ENCODE data around the gene TRAF2. TPM values are rescaled to one million over a fixed set of nuclear protein-coding genes. Genes with fewer than 3 reads are reported as not detected.

TRAF2 gene
- total and polyA plus RNA-seq, 8 donors: 5.5 to 248 (median 11.7) TPM

DNA sequence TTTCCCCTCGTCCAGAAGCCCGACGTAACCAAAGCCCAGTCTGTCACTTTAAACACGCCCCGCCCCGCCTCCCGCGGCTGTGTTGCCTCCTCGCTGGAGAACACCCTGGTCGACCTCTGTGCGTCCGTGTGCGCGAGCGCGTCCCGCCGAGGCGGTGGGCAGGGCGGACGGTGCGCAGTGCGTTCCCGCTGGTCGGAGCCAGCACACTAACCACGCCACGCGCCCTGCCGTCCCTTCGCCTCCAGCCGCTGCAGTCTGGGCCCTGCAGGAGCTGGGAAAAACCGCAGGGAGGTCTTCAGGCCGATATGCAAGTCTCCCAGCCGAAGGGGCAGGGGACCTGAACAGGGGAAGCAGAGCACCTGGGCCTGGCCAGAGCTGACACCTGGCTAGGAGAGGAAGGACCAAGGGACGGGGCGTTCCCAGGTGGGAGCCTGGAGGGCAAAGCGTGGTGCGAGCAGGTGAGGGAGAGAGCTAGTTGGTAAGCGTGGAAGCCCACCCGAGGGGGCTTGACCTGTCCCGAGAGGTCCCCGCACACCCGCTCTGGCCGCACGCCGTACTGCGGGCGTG, 38.4 kb upstream of the TRAF2 start:
- Histone ChIP-seq H3K4me1 (peaks cover 49 to 83% (median 82%) of the 10 kb centered on the region in 4 donors), H3K4me3 (peak overlapping the region; percentile 55 to 85 (median 61)), H3K27ac (peak overlapping the region; percentile 85 to 99 (median 92)), H3K9me3 (no peaks in the 10 kb centered on the region), H3K27me3 (peaks cover 12 to 56% (median 41%) of the 10 kb centered on the region in 3 donors), H3K36me3 (peaks cover 8 to 12% (median 10%) of the 10 kb centered on the region in 4 donors)
- TF ChIP-seq, protein P1, sequence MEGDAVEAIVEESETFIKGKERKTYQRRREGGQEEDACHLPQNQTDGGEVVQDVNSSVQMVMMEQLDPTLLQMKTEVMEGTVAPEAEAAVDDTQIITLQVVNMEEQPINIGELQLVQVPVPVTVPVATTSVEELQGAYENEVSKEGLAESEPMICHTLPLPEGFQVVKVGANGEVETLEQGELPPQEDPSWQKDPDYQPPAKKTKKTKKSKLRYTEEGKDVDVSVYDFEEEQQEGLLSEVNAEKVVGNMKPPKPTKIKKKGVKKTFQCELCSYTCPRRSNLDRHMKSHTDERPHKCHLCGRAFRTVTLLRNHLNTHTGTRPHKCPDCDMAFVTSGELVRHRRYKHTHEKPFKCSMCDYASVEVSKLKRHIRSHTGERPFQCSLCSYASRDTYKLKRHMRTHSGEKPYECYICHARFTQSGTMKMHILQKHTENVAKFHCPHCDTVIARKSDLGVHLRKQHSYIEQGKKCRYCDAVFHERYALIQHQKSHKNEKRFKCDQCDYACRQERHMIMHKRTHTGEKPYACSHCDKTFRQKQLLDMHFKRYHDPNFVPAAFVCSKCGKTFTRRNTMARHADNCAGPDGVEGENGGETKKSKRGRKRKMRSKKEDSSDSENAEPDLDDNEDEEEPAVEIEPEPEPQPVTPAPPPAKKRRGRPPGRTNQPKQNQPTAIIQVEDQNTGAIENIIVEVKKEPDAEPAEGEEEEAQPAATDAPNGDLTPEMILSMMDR (IDR thresholded peaks at IDR 0.05): no peak
- TF ChIP-seq EP300 (IDR thresholded peaks at IDR 0.05) (no peak), POLR2A (IDR thresholded peaks at IDR 0.05) (no peak), POLR2AphosphoS5 (IDR thresholded peaks at IDR 0.05) (peak; percentile 13 to 93 (median 92))
- WGBS, 5 donors: 0 to 2% (median 1%) methylated on average over 38 to 48 of the region's 48 CpGs
- intact Hi-C loops (cut with DNase I; ENCODE audit: low total_unique reads): no loop called here
- DNase-seq: peak; percentile 91 to 93

DNA sequence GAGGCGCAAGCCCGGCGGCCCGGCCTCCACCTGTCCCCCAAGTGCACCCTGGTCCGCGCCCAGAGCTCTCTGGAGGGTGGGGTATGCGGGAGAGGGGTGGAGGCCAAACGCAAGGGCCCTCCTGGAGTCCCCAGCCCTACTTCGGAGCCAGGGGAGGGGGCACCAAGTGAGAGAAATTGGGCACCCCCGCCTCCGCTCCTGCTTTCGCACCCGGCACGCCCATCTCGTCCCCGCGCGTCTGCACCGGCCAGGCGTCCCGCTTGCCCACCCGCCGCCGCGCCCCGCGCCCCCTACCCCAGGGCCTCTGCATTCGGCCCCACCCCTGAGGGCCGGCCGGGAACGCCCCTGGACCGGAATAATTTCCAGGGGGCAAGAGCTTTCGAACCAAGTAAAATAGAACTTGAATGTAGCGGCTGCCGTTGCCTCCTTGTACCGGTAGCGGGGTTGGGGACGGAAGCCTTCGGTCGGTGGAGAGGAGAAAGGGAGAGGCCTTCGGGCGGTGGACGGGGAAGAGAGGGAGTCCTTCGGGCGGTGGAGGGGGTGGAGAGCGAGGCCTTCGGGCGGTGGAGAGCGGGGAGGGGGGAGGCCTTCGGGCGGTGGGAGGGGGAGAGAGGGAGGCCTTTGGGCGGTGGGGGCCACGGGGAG, 37.8 kb upstream of the TRAF2 start:
- 0 to 10% (median 0%) methylated on average over 29 to 49 of the region's 53 CpGs for WGBS, 5 donors
- Histone ChIP-seq H3K27ac (peak overlapping the region; percentile 85 to 99 (median 92)), H3K27me3 (peaks cover 12 to 50% (median 37%) of the 10 kb centered on the region in 3 donors), H3K9me3 (no peaks in the 10 kb centered on the region), H3K4me1 (peaks cover 43 to 77% (median 76%) of the 10 kb centered on the region in 4 donors), H3K36me3 (peaks cover 8 to 12% (median 10%) of the 10 kb centered on the region in 4 donors), H3K4me3 (peak overlapping the region; percentile 55 to 85 (median 61))
- TF ChIP-seq, protein P1 (IDR thresholded peaks at IDR 0.05): no peak
- TF ChIP-seq POLR2A (IDR thresholded peaks at IDR 0.05) (no peak), POLR2AphosphoS5 (IDR thresholded peaks at IDR 0.05) (no peak), EP300 (IDR thresholded peaks at IDR 0.05) (no peak)
- DNase-seq: peak; percentile 44 to 71
- intact Hi-C loops (cut with DNase I; ENCODE audit: low total_unique reads): no loop called here

DNA sequence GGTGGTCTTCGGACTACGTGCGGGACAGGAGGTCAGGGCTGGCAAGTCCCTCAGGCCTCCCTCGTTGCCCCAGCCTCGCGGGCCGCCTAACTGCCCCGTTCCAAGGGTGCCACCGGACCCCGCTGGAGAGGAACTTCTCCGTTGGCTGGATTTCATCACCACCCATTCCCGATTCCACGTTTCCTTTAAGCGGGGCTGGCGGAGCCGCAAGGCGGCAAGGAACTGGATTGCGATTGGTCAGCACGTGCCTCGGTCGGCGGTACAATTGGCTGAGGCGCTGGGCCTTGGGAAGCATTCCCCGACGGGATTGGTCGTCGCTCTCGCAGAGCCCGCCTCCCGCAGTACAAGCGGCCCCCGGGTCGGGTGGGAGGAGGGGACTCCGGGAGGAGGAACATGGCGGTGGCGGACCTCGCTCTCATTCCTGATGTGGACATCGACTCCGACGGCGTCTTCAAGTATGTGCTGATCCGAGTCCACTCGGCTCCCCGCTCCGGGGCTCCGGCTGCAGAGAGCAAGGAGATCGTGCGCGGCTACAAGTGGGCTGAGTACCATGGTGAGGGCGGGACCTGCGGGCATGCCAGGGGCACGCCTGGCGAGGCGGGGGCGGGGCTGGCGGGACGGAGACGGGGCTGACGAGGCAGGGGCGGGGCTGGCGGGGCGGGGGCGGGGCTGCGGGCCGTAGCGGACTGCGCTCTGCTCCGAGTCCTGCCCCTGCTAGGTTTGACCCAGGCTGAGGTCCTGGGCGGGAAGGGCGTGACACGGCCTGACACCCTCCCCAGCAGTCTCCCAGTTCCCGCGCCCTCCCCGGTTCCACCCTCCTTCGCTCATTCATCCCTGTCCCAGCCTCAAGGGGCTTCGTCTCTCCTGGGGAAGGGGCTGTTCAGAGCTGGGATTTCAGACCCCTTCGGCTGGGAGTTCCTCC, 37.0 kb upstream of the TRAF2 start, which contains the start of gene PHPT1:
Gene PHPT1 (plus strand): TSS at position 372 of the 922 bp plus-strand sequence. CDS start 22 bp downstream, at position 394.
- TF ChIP-seq EP300 (IDR thresholded peaks at IDR 0.05): no peak
- TF ChIP-seq POLR2AphosphoS5 (IDR thresholded peaks at IDR 0.05): peak; percentile 20 to 94 (median 88)
- peak in 2 of 4 donors; percentile 24 to 82 for TF ChIP-seq POLR2A (IDR thresholded peaks at IDR 0.05)
- peaks cover 12 to 42% (median 29%) of the 10 kb centered on the region in 3 donors for H3K27me3 ChIP-seq
- peaks cover 35 to 75% (median 71%) of the 10 kb centered on the region in 4 donors for H3K4me1 ChIP-seq
- peak; percentile 99 to 100 for DNase-seq
- H3K9me3 ChIP-seq: no peaks in the 10 kb centered on the region
- 0 to 1% (median 1%) methylated on average over 20 to 77 of the region's 77 CpGs for WGBS, 5 donors
- H3K4me3 ChIP-seq: peak within 1 kb of the TSS; percentile 55 to 85 (median 61)
- peaks cover 8 to 12% (median 10%) of the 10 kb centered on the region in 4 donors for H3K36me3 ChIP-seq
- intact Hi-C loops (cut with DNase I; ENCODE audit: low total_unique reads): no loop called here
- H3K27ac ChIP-seq: peak within 1 kb of the TSS; percentile 85 to 99 (median 92)

DNA sequence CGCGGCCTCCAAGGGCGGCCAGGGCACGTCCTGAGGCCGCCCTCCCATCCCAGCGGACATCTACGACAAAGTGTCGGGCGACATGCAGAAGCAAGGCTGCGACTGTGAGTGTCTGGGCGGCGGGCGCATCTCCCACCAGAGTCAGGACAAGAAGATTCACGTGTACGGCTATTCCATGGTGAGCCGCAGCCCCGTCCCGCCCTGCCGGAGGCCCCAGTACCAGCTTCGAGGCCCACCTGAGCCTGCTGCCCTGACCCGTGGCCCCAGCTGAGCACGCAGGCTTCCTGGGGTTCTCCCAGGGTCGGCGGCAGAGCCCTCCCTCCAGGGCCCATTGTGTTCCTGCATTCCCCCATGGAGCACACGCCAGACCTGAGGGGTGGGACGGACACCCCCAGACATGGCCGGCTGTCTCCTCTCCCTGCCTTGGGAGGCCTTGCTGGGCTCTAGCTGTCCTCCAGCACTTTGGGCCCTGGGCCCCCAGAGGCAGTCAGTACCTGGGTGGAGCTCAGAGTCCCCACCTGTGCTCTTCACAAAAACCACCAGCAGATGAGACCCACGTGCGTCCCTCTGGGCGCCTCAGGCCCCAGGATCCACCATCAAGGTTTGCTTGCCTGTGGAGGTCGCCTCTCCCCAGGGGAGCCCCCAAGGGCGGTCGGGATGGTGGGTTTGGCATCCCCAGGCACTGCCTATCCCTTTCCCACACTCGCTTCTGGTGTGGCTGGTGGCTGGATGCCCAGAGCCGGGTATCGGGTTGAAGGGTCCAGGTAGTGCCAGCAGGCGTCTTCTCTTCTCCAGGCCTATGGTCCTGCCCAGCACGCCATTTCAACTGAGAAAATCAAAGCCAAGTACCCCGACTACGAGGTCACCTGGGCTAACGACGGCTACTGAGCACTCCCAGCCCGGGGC, 36.1 kb upstream of the TRAF2 start:
- peak overlapping the region; percentile 55 to 85 (median 61) for H3K4me3 ChIP-seq
- H3K9me3 ChIP-seq: no peaks in the 10 kb centered on the region
- H3K27ac ChIP-seq: peak overlapping the region; percentile 76 to 93 (median 91)
- peaks cover 8 to 12% (median 10%) of the 10 kb centered on the region in 4 donors for H3K36me3 ChIP-seq
- WGBS, 5 donors: 32 to 58% (median 45%) methylated on average over 27 to 43 of the region's 43 CpGs
- peaks cover 34 to 78% (median 70%) of the 10 kb centered on the region in 4 donors for H3K4me1 ChIP-seq
- H3K27me3 ChIP-seq: peaks cover 8 to 34% (median 23%) of the 10 kb centered on the region in 3 donors
- intact Hi-C loops (cut with DNase I; ENCODE audit: low total_unique reads): loop anchor here (10.0 kb wide), 1 partner anchor 95 kb away; the partner anchor contains the start of genes C8G and FBXW5
- no peak for DNase-seq
- TF ChIP-seq, protein P1 (IDR thresholded peaks at IDR 0.05): no peak
- TF ChIP-seq POLR2A (IDR thresholded peaks at IDR 0.05) (no peak), EP300 (IDR thresholded peaks at IDR 0.05) (no peak), POLR2AphosphoS5 (IDR thresholded peaks at IDR 0.05) (no peak)

Measured in stomach (tissue), 9 donors.